Medulla oblongata (tissue), 1 donor: ENCODE results near the gene KLRG1.

Experiments used
- DNase-seq: peaks from one replicate; pipeline ENCODE4 v3.0.0-alpha.2; 2015; ENCODE audit errors: extremely low spot score

The KLRG1 gene

DNA sequence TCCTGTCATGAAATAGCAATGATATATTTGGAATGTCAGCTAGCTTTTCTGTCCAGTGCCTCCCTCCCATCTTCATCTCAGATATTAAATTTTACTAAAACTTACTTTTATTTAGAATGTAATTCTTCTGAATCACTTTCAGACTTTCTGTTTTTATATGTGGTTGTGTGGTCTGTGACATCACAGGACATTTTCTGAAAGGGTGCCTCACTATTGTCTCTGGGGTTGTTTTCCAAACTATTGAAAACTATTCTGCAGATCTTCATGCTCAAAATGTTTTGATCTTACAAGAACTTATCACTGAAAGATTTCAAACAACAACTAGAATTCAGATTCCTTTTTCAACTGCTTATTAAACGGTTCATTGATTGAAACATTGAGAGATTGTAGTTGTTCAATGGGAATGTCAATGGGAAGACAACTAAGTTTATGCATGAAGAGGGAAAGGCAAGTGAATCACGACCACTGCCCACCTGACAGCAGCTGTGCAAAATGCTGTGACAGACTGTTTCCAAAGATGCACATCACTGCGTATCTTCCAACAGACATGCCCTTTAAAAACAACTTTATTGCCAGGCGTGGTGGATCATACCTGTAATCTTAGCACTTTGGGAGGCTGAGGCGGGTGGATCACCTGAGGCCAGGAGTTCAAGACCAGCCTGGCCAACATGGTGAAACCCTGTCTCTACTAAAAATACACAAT is 51.3 kb downstream of the KLRG1 start:
- no peak for DNase-seq

DNA sequence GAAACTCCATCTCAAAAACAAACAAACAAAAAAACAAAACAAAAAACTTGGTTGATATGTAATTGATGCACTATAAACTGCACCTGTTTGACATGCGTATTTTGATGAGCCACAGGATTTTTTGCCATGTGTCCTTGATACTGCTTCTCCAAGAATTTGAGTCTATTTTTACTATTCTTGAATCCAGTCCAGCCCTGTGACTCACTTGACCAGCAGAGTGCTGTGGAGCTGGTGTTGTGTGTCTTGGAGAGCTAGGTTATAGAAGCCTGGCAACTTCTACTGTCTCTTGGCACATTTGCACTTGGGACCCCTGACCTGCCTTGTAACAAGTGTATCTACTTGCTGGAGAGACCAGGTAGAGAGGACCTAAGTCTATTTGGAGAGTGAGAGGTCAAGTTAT is 52.0 kb downstream of the KLRG1 start:
- DNase-seq: no peak

DNA sequence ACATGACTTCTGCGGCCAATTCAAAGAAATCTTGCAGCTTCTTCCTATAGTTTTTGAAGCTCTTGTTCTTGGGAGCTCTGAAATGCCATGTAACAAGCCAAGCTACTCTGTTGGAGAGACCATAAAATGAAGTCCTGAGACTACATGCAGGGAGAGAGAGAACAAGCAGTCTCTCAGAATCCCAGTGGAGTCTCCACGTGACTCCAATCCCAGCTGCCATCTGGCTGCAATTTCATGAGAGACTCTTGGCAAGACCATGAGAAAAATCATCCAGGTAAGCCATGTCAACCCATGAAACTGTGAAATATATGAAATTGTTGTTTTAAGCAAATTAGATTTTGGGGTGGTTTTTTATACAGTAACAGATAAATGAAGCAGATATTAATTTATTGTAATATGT is 54.4 kb downstream of the KLRG1 start:
- DNase-seq: no peak

DNA sequence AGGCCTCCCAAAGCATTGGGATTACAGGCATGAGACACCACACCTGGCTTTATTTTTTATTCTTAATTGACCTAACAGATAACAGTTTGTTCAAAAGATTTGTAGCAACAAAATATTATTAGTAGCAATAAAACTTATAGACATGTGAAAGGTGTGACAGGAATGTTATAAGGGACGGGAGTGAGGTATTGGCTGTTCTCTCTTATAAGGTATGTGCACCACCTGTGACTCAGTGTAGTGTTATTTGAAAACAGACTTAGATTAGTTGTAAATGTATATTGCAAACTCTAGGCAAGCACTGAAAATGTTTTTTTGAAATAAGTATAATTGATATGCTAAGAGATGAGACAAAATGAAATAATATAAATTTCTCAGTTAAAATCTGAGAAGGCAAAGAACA is 57.8 kb downstream of the KLRG1 start:
- DNase-seq: no peak

DNA sequence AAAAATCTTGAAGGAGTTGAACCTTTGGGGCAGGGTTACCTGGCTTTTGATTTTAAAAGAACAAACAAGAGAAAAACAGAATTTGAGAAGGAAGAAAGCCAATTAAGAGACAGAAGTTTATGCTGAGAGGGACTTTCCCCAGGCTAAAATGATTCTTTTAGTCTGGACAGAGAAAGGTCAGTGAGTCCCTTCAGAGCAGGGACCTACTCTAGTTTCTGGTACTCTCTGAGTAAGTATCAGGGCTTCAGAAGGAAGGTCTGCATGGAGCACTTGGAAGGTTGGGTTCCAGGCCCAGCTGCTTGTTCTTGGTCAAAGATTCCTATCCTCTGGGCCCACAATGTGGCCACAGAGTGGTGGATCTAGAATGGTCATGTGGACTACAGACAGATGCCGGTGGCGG is 59.6 kb downstream of the KLRG1 start:
- DNase-seq: no peak

DNA sequence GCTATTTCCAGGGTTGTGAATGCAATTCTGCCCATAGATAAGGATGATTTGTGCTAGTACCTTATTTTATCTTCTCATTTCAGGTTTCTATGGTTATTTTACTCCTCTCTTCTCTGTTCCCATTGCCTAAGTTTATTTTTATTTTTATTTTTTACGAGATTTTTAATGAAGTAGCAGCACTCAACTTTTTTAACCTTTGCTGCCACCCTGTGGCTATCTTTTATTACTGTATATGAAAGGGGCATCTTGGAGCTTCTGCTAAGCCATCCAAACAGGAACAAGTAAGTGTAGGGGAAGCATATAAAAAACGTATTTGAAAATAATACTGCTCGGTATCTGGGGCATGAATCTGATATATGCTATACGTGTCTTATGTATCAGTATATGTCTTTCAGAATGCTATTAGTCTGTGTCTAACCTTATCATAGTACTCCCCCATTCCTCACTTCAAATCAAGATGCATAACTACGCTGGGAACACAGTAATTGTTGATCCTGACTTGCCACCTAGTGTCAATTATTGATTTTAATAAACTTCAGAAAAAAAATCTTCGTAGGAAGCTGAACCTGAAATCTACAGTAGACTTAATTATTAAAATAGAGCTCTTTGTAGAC is 60.3 kb downstream of the KLRG1 start:
- peak; percentile 56 for DNase-seq

DNA sequence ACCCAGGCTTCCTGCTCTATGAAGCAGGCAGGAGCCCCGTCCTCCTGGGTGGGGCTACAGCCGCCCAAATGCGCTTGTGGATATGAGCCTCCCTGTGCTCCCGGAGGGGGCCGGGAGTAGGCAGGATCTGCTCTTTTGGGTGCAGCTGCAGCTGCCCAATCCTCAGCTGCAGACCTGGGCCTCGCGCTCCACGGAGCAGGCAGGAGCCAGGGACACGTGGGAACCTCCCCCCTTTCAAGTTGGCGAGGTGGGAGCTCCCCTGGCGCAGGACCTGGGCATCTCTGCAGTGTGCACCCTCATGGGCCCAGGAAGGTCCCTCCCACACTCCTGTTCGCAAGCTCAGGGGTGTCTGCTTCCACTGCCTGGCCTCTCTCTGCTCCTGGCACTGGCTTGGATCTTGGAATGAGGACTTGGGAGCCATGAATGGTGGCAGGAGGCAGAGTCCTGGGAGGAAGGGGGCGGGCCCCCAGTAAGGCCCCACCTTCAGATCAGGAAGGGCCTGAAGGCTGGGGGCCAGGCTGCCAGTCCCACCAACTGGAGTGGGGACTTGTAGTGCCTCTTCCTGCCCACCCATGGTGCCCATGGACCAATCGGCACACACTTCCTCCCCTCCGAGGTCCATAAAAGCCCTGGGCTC is 61.3 kb downstream of the KLRG1 start:
- no peak for DNase-seq

DNA sequence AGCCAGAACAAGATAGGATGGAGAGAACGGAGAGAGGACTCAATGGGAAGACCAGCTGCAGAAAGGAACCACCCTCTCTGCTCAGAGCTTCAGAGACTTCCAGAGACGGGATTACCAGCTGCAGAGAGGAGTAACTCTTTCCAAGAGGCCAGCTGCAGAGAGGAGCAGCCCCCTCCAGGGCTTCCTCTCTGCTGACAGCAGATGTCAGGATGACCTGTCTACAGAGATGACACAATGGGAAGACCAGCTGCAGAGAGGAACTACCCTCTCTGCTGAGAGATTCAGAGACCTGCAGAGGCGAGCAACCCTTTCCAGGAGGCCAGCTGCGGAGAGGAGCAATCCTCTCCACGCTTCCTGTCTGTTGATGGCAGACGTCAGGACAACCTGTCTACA is 61.8 kb downstream of the KLRG1 start:
- no peak for DNase-seq

DNA sequence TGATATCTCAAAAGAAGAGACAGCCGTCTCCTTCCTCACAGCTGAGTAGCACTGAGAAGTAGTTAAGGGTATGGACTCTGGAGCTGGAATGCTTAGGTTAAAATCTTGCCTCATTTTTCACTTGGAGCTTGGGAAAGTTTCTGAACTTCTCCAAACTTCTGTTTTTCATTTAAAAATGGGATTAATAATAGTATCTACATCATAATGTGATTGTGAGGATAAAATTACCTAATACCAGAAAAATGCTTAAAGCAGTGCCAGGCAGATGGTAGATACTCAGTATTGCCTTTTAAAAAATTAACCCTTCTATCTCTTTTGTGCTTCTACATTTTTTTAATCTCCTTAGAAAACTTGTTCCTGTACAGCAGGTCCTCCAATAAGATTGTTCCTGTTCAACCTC is 63.3 kb downstream of the KLRG1 start:
- DNase-seq: no peak
